ENCODE measurements around the gene IFI6.
"Not testable (repeated sequence)": the region's sequence is repeated elsewhere in the genome, so short reads cannot be mapped to it uniquely, and the experiment has no call there.

DNA sequence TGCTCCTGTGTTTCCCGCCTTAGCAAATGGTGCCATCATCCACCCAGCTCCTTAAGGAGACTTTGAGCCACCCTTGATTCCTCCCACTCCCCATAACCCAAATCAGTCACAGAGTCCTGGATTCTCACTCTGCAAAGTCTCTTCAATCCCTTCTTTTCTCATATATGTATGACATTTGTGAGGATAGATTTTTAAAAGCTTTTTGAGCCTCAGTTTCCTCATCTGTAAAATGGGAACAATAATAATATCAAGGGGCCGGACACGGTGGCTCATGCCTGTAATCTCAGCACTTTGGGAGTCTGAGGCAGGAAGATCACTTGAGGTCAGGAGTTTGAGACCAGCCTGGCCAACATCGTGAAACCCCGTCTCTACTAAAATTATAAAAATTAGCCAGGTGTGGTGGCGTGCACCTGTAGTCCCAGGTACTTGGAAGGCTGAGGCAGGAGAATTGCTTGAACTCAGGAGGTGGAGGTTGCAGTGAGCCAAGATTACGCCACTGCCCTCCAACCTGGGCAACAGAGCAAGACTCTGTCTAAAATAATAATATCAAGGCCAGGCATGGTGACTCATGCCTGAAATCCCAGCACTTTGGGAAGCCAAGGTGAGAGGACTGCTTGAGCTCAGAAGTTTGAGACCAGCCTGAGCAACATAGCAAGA is 52.1 kb downstream of the IFI6 start:
- TF ChIP-seq EZH2 (IDR thresholded peaks at IDR 0.05; ENCODE audit: insufficient read depth, poor library complexity, severe bottlenecking); EZH2phosphoT487 (IDR thresholded peaks at IDR 0.05; ENCODE audit: insufficient read depth, low read depth): not testable (repeated sequence)
